Mucosa of gallbladder (tissue), 1 donor: ENCODE results near the gene CTNNA3. TPM values are rescaled to one million over a fixed set of nuclear protein-coding genes. Genes with fewer than 3 reads are reported as not detected.

ENCODE experiments used
- DNase-seq: peaks from one replicate; pipeline ENCODE4 v3.0.0-alpha.2; 2020; ENCODE audit warnings: low spot score
- total RNA-seq: library from RNA; stranded (reverse); gene quantifications from one replicate; pipeline ENCODE4 v1.2.1, GENCODE V29; 2021
- donor health status: DM: no; HTN: no; CAD: no.

Gene CTNNA3
- total RNA-seq, 1 donor from 2014 or later, result 3.7 TPM

DNA sequence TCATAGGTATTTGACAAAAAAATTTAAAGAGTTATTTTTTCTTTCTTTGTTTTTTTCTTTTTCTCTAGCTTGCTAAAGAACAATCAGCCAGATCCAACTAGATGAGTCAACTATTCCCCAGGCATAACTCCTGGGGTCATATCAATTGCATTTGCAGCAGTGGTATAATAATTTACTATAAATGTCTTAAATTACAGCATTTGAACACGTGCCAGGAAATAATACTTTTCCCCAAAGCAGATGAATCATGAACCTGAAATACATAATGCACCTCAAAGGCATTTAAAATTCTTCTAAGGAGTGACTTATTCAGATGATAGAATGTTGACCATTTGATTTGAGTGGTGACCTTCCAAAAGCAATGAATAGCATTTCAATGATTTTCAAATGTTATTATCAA, 580.0 kb downstream of the CTNNA3 start:
- DNase-seq, result no peak

DNA sequence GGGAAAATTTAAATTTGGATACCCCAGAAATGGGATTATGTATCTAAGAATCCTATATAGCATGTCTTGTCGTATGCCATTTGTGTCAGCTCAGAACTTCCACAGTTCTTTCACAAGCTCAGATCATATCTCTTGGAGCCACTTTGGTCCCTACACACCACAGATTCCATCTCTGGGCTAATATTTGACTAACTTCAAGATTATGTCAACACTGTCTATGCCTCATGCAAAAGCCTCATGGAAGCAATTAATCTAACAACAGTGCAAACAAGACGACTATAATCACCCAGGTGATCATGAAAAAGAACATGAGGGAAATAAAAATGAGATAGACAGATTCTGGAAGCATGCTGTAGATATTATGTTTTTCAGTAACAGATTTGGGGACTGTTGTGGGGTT, 581.0 kb downstream of the CTNNA3 start:
- DNase-seq, result no peak

- no peak for DNase-seq
Measured at GRCh38 chr10:67112765-67113164, 583.2 kb downstream of the CTNNA3 start.

DNA sequence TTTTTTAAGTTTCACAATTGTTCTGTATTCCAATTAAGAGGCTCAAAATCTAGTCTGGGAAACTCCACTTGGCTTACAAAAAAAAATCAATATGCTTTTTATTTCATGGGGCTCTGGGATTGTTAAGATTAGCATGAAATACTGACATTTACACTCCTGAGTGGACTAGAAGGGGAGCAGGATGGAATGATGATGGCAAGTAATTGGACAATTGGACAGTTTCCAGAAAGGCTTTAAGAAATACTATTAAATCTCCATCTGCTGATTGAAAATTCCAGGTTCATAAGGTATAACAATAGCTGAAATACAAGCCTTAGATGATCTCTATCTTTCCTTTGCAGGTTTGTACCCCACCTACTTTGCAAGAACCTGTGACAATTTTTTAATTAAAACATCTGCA, 585.7 kb downstream of the CTNNA3 start:
- no peak for DNase-seq

GRCh38 chr10:67107670-67108069, 588.3 kb downstream of the CTNNA3 start:
- DNase-seq, result no peak

DNA sequence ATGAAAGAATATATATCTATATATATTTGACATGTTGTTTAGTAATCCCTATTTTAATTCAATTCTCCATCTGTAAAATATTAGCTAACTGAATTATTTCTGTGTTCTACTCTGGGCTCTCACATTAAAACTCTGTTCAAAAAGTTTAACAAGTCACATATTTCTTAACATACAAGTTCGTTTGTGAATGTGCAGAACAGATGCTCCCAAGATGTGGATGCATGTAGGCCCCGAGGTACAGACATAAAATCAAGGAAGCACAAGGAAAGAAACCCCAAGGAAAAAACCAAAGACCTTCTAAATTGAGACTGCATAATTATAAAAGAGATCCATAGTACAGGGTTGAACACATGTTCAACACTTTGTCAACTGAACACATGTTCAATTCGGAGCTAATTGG, 595.0 kb downstream of the CTNNA3 start:
- no peak for DNase-seq

DNA sequence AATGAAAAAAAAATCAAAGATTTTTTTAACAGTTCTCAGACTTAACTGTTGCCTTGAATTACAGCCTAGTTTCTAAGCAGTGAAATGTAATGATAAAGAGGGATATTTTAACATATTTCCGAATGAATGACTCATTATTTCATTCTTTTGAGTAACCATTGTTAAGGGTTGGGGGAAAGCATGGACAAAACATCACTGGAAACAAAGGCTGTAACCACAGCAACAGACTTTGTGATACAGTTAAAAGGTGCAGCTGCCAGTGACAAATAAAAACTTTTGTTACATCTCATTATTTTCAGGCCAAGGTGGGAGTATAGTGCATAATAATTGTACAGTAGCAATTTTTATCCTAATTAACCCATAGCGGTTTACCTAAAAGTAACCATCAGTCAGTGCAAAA, 597.5 kb downstream of the CTNNA3 start:
- no peak for DNase-seq

DNA sequence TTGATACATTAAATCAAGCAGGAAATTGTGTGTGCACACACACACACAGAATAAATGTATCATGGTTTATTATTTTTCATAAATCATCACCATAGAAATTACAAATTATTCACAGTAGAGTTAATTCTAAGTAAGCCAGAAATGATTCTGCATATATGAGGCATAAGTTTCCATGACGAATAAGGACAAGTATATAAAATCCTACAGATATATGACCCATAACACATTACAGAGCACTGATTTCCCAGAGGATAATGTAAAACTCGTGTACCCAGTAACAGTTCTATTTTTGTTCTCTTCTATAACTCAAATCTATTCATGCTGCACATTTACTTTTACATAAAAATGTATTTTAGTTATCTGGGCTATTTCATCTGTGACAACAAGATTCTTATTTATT, 600.5 kb downstream of the CTNNA3 start:
- DNase-seq, result no peak

GRCh38 chr10:67088036-67088435, 608.0 kb downstream of the CTNNA3 start:
- no peak for DNase-seq

DNA sequence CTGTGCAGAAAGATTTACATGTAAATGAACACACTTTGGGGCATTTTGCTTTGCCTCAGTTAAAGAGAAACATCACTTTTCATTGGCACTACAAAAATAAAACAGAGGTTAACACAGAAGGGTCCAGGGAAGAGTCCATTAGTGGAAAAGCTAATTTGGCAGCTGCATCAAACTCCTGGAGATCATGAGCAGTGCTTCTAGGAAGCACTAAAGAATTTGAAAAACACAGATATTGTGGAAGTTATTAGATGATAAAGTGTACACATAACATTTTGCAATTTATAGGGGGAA, 608.9 kb downstream of the CTNNA3 start:
- no peak for DNase-seq

GRCh38 chr10:67086327-67087134, 609.5 kb downstream of the CTNNA3 start:
- DNase-seq, result no peak

GRCh38 chr10:67079126-67079525, 616.9 kb downstream of the CTNNA3 start:
- no peak for DNase-seq

- no peak for DNase-seq
Measured at GRCh38 chr10:67077376-67077775, 618.6 kb downstream of the CTNNA3 start.

GRCh38 chr10:67076144-67076543, 619.9 kb downstream of the CTNNA3 start:
- peak; percentile 50 for DNase-seq

DNA sequence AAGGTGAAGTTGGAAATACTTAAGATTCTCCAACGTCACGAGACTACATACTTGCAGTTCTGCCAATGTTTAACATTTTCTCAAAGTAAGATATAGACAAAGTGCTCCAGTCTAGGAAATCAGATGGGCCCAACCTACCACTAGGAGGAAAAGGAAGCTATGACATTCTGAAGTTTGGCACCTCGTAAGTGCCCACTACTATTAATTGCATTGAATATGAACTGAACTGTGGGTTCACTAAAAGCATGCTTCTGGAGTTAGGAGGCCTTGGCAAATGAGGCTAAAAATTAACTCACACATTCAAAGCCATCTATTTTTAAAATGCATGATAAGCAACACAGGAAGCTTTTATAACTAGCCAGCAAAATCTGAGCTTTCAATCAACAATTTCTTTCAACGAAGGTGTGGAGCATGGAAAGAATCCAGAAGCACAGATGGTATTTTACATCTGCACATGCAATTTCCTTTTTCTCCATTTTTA, 620.5 kb downstream of the CTNNA3 start:
- DNase-seq, result no peak

DNA sequence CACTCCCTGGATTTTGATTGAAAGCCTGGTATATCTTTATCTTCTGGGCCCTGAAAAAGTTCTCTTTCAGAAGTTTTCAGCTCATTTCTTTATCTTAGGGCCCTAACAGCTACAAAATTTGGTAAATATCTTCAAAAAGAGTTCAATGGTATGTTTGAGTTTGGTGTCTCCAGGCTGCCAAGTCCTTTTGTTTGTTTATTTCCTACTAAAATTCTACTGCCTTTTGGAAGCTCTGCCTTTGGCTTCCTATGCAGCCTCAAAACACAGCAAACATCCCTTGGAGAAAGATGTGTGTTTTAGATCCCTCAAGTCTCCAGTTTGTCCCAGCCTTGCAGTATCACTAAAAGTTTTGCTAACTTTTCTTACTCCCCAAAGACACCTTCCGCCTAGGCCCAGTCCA, 623.3 kb downstream of the CTNNA3 start:
- no peak for DNase-seq

- no peak for DNase-seq
Measured at GRCh38 chr10:67050415-67050814, 645.6 kb downstream of the CTNNA3 start.

DNA sequence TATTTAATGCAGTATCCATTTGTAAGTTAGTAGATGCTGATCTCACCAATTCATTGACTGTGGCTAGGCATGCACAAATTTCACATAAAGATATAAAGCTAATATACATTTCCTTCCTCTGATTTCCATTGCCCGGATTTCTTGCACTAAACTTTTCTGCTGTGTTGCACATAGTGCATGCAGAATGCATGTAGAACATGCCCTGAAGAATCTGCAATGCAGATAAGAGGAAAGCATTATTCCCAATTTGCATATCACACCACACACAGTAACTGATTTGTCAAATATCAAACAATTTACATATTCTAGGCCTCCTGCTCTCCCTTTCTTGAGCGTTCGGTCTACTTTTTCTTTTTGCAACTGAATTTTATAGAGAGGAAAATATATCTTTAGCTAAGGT, 646.0 kb downstream of the CTNNA3 start:
- no peak for DNase-seq

- no peak for DNase-seq
Measured at GRCh38 chr10:67046507-67046906, 649.5 kb downstream of the CTNNA3 start.

DNA sequence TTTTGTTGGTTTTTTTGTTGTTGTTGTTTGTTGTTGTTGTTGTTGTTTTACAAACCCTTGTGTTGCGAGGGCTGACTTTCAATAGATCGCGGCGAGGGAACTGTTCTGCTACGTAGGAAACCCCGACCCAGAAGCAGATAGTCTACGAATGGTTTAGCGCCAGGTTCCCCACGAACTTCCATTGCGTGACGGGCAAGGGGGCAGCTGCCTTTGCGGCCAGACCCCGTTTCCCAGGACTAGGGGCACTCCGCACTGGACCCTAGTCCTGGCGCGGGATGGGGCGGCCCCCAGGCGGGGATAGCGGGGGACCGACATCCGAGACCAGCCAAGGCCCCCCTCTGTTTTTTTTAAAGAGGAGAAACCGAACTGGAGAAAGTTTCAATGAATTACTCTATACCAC, 650.6 kb downstream of the CTNNA3 start:
- DNase-seq, result no peak

DNA sequence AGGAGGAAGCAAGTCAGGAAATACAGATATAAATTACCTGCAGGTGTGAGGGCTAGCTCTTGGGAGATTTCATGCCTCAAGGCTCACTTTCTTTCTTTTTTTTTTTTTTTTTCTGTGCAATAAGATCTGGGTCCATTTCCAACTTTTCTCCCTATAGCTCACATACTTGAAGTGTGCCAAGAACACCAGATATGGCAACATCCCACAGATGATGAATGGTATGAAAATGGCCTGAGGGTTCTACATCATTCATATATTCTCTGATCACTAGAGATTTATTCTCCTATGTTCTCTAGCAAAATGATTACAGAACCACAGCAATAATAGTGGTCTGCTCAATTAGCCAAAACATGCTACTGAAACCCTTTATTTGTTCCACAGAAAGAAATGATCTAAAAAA, 653.0 kb downstream of the CTNNA3 start:
- DNase-seq, result no peak

DNA sequence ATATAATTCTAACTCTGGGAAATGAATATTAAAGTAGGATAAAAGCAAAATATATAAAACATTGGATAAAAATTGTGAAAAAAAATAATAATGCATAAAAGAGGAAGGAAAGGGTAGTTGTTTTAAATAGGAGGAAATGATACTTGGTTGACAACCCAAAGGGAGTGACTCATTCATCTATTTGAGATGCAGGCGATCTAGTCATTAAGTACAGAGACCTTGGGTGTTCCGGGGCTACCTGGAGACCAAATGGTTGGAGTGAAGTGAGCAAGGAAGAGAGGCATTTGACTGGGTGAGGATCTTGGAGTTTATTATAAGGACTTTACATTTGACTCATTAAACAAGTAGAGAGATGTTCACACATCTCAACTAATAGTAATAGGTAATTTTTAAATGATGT, 659.2 kb downstream of the CTNNA3 start:
- no peak for DNase-seq

- DNase-seq, result no peak
Measured at GRCh38 chr10:67033878-67034277, 662.1 kb downstream of the CTNNA3 start.

DNA sequence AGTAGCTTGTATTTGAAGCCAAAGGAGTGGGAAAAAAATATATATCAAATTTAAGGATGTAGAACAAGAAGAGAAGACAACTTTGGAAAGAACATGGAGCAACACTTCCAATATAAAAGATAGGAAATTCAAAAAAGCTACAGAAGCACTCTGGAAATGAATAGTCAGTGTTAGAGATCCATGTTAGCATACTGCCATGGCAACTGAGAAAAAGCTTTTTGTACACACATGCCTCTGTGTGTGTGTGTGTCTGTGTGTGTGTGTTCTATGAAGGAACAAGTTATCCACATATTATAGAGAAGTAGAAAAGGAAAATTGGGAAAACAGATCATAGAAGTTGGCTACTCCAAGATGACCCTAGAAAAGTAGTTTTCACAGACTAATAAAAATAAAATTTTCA, 673.9 kb downstream of the CTNNA3 start:
- no peak for DNase-seq
